Breast epithelium (tissue), 3 donors: ENCODE data around the gene TMA16.

Experiments used
- POLR2A ChIP-seq: fragments of 450-650 bp; IDR thresholded peaks from one replicate; pipeline ENCODE4 v1.6.1; 2016; ENCODE audit warnings: antibody characterized with exemption, mild to moderate bottlenecking, moderate library complexity
- POLR2AphosphoS5 ChIP-seq, 3 donors: sonication (generic); formaldehyde crosslinking; IDR thresholded peaks; one replicate each; pipeline ENCODE4 v1.6.1; 2017; ENCODE audit warnings: antibody characterized with exemption in 3 of 3
- TF ChIP-seq, protein P1 (sequence below), 3 donors: fragments of 450-650 bp; IDR thresholded peaks; one replicate each; pipeline ENCODE4 v1.5.1; 2016 to 2017; ENCODE audit warnings: antibody characterized with exemption in 3 of 3, mild to moderate bottlenecking in 3 of 3, moderate library complexity in 3 of 3

DNA sequence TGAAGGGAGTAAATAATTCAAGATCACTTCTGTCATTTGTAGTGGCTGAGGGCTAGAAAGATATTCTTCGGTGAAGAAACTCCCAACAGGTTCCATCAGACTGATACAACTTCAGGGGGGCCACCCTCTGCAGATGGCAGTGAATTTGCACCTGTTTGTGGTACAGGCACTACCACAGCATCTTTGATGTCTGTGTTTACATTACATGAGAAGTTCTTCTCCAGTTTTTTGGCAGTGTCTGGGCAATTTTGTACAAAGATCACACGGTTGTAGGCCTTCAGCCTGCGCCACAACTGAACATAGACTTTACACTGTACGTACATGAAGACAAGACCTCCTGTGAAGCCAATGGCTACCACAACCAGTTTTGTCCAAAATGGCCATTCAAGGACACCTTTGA is 34.2 kb downstream of the TMA16 start:
- TF ChIP-seq, protein P1, sequence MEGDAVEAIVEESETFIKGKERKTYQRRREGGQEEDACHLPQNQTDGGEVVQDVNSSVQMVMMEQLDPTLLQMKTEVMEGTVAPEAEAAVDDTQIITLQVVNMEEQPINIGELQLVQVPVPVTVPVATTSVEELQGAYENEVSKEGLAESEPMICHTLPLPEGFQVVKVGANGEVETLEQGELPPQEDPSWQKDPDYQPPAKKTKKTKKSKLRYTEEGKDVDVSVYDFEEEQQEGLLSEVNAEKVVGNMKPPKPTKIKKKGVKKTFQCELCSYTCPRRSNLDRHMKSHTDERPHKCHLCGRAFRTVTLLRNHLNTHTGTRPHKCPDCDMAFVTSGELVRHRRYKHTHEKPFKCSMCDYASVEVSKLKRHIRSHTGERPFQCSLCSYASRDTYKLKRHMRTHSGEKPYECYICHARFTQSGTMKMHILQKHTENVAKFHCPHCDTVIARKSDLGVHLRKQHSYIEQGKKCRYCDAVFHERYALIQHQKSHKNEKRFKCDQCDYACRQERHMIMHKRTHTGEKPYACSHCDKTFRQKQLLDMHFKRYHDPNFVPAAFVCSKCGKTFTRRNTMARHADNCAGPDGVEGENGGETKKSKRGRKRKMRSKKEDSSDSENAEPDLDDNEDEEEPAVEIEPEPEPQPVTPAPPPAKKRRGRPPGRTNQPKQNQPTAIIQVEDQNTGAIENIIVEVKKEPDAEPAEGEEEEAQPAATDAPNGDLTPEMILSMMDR (IDR thresholded peaks at IDR 0.05), result no peak
- TF ChIP-seq POLR2AphosphoS5 (IDR thresholded peaks at IDR 0.05) (no peak), POLR2A (no peak)
